ENCODE data around the gene TMEM238L. TPM values are rescaled to one million over a fixed set of nuclear protein-coding genes. Genes with fewer than 3 reads are reported as not detected.

TMEM238L gene
- total and polyA plus RNA-seq, 2 experiments from 2014 or later, result not detected

DNA sequence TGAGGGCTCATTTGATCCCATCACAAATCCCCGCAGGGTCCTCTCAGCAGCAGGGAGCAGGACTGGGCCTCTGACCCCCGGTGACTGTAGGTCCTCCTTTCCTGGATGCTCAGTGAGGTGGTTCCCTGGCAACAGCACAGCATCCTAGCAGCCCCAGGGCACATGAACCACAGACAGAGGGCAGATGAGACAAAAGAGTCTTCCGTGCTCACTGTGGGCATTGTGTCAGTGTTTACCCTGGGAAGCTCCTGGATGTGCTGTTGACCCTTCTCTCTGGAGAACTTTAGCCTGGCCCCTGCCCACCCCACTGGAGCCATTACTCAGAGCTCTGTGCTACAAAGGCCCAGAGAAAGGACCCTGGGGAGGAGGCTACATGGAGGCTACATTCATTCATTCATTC, 52.3 kb downstream of the TMEM238L start:
- DNase-seq (ENCODE audit: low spot score) (no peak), ATAC-seq (no peak)
- Histone ChIP-seq H2AFZ (no peak overlapping the region), H3K9me2 (ENCODE audit: insufficient read depth) (peaks cover 2% of the 10 kb centered on the region; the same call in 1 of the 2 replicates), H3K79me2 (replicated peaks; ENCODE audit: insufficient read depth) (no peaks in the 10 kb centered on the region), H3K4me3 (no peak overlapping the region), H3K4me1 (ENCODE audit: insufficient read depth) (peaks cover 31% of the 10 kb centered on the region), H3F3A (replicated peaks; ENCODE audit: low read depth) (peaks cover 4% of the 10 kb centered on the region; the same call in 1 of the 2 replicates), H3K27ac (ENCODE audit: low read depth) (no peak overlapping the region), H3K4me2 (no peak overlapping the region), H3K27me3 (ENCODE audit: insufficient read depth) (no peaks in the 10 kb centered on the region), H4K20me1 (replicated peaks; ENCODE audit: insufficient read depth) (no peaks in the 10 kb centered on the region), H3K36me3 (ENCODE audit: insufficient read depth) (no peaks in the 10 kb centered on the region)
- Mint-ChIP-seq H3K27ac (no peak overlapping the region), H3K27me3 (ENCODE audit: insufficient read depth, low read depth, poor library complexity) (peaks cover 14% of the 10 kb centered on the region), H3K4me1 (peaks cover 41% of the 10 kb centered on the region), H3K4me3 (no peak overlapping the region), H3K36me3 (ENCODE audit: low read depth) (no peaks in the 10 kb centered on the region), H3K9me3 (peaks cover 2% of the 10 kb centered on the region; the same call in 1 of the 3 replicates)
- TF ChIP-seq, protein P1, sequence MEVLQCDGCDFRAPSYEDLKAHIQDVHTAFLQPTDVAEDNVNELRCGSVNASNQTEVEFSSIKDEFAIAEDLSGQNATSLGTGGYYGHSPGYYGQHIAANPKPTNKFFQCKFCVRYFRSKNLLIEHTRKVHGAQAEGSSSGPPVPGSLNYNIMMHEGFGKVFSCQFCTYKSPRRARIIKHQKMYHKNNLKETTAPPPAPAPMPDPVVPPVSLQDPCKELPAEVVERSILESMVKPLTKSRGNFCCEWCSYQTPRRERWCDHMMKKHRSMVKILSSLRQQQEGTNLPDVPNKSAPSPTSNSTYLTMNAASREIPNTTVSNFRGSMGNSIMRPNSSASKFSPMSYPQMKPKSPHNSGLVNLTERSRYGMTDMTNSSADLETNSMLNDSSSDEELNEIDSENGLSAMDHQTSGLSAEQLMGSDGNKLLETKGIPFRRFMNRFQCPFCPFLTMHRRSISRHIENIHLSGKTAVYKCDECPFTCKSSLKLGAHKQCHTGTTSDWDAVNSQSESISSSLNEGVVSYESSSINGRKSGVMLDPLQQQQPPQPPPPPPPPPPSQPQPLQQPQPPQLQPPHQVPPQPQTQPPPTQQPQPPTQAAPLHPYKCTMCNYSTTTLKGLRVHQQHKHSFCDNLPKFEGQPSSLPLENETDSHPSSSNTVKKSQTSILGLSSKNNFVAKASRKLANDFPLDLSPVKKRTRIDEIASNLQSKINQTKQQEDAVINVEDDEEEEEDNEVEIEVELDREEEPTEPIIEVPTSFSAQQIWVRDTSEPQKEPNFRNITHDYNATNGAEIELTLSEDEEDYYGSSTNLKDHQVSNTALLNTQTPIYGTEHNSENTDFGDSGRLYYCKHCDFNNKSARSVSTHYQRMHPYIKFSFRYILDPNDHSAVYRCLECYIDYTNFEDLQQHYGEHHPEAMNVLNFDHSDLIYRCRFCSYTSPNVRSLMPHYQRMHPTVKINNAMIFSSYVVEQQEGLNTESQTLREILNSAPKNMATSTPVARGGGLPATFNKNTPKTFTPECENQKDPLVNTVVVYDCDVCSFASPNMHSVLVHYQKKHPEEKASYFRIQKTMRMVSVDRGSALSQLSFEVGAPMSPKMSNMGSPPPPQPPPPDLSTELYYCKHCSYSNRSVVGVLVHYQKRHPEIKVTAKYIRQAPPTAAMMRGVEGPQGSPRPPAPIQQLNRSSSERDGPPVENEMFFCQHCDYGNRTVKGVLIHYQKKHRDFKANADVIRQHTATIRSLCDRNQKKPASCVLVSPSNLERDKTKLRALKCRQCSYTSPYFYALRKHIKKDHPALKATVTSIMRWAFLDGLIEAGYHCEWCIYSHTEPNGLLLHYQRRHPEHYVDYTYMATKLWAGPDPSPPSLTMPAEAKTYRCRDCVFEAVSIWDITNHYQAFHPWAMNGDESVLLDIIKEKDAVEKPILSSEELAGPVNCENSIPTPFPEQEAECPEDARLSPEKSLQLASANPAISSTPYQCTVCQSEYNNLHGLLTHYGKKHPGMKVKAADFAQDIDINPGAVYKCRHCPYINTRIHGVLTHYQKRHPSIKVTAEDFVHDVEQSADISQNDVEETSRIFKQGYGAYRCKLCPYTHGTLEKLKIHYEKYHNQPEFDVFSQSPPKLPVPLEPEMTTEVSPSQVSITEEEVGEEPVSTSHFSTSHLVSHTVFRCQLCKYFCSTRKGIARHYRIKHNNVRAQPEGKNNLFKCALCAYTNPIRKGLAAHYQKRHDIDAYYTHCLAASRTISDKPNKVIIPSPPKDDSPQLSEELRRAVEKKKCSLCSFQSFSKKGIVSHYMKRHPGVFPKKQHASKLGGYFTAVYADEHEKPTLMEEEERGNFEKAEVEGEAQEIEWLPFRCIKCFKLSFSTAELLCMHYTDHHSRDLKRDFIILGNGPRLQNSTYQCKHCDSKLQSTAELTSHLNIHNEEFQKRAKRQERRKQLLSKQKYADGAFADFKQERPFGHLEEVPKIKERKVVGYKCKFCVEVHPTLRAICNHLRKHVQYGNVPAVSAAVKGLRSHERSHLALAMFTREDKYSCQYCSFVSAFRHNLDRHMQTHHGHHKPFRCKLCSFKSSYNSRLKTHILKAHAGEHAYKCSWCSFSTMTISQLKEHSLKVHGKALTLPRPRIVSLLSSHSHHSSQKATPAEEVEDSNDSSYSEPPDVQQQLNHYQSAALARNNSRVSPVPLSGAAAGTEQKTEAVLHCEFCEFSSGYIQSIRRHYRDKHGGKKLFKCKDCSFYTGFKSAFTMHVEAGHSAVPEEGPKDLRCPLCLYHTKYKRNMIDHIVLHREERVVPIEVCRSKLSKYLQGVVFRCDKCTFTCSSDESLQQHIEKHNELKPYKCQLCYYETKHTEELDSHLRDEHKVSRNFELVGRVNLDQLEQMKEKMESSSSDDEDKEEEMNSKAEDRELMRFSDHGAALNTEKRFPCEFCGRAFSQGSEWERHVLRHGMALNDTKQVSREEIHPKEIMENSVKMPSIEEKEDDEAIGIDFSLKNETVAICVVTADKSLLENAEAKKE (CRISPR knock-in tag; IDR thresholded peaks at IDR 0.05), result no peak
- no peak for TF ChIP-seq ZNF331 (CRISPR knock-in tag; IDR thresholded peaks at IDR 0.05; ENCODE audit: low read depth)
- TF ChIP-seq EZH2phosphoT487 (IDR thresholded peaks at IDR 0.05; ENCODE audit: unreplicated experiment), result no peak
- no peak for TF ChIP-seq EZH2 (IDR thresholded peaks at IDR 0.05; ENCODE audit: low read depth, unreplicated experiment)
- no peak for TF ChIP-seq NANOG (IDR thresholded peaks at IDR 0.05; ENCODE audit: borderline replicate concordance)
- TF ChIP-seq, protein P2, sequence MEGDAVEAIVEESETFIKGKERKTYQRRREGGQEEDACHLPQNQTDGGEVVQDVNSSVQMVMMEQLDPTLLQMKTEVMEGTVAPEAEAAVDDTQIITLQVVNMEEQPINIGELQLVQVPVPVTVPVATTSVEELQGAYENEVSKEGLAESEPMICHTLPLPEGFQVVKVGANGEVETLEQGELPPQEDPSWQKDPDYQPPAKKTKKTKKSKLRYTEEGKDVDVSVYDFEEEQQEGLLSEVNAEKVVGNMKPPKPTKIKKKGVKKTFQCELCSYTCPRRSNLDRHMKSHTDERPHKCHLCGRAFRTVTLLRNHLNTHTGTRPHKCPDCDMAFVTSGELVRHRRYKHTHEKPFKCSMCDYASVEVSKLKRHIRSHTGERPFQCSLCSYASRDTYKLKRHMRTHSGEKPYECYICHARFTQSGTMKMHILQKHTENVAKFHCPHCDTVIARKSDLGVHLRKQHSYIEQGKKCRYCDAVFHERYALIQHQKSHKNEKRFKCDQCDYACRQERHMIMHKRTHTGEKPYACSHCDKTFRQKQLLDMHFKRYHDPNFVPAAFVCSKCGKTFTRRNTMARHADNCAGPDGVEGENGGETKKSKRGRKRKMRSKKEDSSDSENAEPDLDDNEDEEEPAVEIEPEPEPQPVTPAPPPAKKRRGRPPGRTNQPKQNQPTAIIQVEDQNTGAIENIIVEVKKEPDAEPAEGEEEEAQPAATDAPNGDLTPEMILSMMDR (conservative IDR thresholded peaks at IDR 0.05; ENCODE audit: low read depth in 2 of 2), result no peak
- TF ChIP-seq, protein P3, sequence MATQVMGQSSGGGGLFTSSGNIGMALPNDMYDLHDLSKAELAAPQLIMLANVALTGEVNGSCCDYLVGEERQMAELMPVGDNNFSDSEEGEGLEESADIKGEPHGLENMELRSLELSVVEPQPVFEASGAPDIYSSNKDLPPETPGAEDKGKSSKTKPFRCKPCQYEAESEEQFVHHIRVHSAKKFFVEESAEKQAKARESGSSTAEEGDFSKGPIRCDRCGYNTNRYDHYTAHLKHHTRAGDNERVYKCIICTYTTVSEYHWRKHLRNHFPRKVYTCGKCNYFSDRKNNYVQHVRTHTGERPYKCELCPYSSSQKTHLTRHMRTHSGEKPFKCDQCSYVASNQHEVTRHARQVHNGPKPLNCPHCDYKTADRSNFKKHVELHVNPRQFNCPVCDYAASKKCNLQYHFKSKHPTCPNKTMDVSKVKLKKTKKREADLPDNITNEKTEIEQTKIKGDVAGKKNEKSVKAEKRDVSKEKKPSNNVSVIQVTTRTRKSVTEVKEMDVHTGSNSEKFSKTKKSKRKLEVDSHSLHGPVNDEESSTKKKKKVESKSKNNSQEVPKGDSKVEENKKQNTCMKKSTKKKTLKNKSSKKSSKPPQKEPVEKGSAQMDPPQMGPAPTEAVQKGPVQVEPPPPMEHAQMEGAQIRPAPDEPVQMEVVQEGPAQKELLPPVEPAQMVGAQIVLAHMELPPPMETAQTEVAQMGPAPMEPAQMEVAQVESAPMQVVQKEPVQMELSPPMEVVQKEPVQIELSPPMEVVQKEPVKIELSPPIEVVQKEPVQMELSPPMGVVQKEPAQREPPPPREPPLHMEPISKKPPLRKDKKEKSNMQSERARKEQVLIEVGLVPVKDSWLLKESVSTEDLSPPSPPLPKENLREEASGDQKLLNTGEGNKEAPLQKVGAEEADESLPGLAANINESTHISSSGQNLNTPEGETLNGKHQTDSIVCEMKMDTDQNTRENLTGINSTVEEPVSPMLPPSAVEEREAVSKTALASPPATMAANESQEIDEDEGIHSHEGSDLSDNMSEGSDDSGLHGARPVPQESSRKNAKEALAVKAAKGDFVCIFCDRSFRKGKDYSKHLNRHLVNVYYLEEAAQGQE (IDR thresholded peaks at IDR 0.05; ENCODE audit: unreplicated experiment), result no peak
- TF ChIP-seq, protein P4, sequence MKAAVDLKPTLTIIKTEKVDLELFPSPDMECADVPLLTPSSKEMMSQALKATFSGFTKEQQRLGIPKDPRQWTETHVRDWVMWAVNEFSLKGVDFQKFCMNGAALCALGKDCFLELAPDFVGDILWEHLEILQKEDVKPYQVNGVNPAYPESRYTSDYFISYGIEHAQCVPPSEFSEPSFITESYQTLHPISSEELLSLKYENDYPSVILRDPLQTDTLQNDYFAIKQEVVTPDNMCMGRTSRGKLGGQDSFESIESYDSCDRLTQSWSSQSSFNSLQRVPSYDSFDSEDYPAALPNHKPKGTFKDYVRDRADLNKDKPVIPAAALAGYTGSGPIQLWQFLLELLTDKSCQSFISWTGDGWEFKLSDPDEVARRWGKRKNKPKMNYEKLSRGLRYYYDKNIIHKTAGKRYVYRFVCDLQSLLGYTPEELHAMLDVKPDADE (IDR thresholded peaks at IDR 0.05), result no peak
- no peak for TF ChIP-seq JUNB (IDR thresholded peaks at IDR 0.05; ENCODE audit: unreplicated experiment)
- TF ChIP-seq ZNF114 (CRISPR knock-in tag; IDR thresholded peaks at IDR 0.05), result no peak
- TF ChIP-seq POLR2AphosphoS5 (IDR thresholded peaks at IDR 0.05; ENCODE audit: low read depth), result no peak
- no peak for TF ChIP-seq CREB1 (CRISPR knock-in tag; IDR thresholded peaks at IDR 0.05; ENCODE audit: low read depth)
- no peak for TF ChIP-seq STAT1 (IDR thresholded peaks at IDR 0.05; ENCODE audit: unreplicated experiment)

Data from GM23338 (cell line).